Lower leg skin (tissue), 4 donors: ENCODE results near the gene BCL2L1. TPM values are rescaled to one million over a fixed set of nuclear protein-coding genes. Genes with fewer than 3 reads are reported as not detected.

Experiments
- DNase-seq, 2 donors: peaks; one replicate each; pipeline ENCODE4 v3.0.0-alpha.2; 2019; ENCODE audit warnings: low spot score in 2 of 2
- H3K4me3 ChIP-seq: fragments of 200-600 bp; sonication (generic); 2 replicates; pipeline ENCODE4 v1.5.1; 2017; ENCODE audit warnings: mild to moderate bottlenecking, low read depth; ENCODE audit not compliant: poor library complexity, severe bottlenecking
- CTCF ChIP-seq, 3 donors: fragments of 450-650 bp; IDR thresholded peaks; one replicate each; pipeline ENCODE4 v1.5.1; 2016; ENCODE audit warnings: antibody characterized with exemption in 3 of 3, mild to moderate bottlenecking in 3 of 3, moderate library complexity in 2 of 3
- POLR2A ChIP-seq, 2 donors: fragments of 450-650 bp; IDR thresholded peaks; one replicate each; pipeline ENCODE4 v1.6.1; 2016 to 2017; ENCODE audit warnings: antibody characterized with exemption in 2 of 2, mild to moderate bottlenecking in 1 of 2, moderate library complexity in 1 of 2
- WGBS, 2 donors: methylation state at CpG; one replicate each; pipeline ENCODE4 v1.1.5; 2018; 5-methylcytosine and 5-hydroxymethylcytosine counted together
- intact Hi-C: fragments of 100-400 bp; cut with DNase I; formaldehyde crosslinking; loops from one replicate; pipeline ENCODE4 v1.15.0; 2023; ENCODE audit warnings: low total_unique reads
- total RNA-seq, 4 donors: library from RNA; depleted of rRNA; stranded (reverse); fragments of >200 nt; gene quantifications; one replicate each; pipeline ENCODE4 v1.1.0, GENCODE V29; 2016

BCL2L1 gene
- total RNA-seq, 4 donors from 2014 or later, result 115 to 152 (median 125) TPM

- no peak overlapping the region for H3K4me3 ChIP-seq
- intact Hi-C loops, result no loop called here
- WGBS, 2 donors, result 63 to 68% methylated on average over 4 of the region's 4 CpGs
These were observed 28.5 kb downstream of the BCL2L1 start for GRCh38 chr20:31693987-31694661.

DNA sequence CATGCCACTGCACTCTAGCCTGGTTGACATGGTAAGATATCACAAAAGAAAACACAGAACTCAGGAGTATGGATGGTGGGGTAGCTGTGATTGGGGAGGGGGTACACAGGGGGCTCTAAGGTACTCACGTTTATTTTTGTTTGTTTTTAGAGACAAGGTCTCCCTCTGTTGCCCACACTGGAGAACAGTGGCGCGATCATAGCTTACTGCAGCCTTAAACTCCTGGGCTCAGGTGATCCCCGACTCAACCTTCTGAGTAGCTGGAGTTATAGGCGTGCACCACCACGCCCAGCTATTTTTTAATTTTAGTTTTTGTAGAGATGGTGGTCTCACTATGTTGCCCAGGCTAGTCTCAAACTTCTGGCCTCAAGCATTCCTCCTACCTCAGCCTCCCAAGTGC, 29.3 kb downstream of the BCL2L1 start:
- TF ChIP-seq POLR2A (IDR thresholded peaks at IDR 0.05) (no peak), CTCF (IDR thresholded peaks at IDR 0.05) (no peak)
- 80 to 85% methylated on average over 6 of the region's 6 CpGs for WGBS, 2 donors

More at GRCh38 chr20:31693987-31694661, 28.5 kb downstream of the BCL2L1 start:
- no peak for DNase-seq
- no peak for TF ChIP-seq POLR2A (IDR thresholded peaks at IDR 0.05)
- no peak for TF ChIP-seq CTCF (IDR thresholded peaks at IDR 0.05)

GRCh38 chr20:31691646-31692275, 30.9 kb downstream of the BCL2L1 start:
- intact Hi-C loops, result no loop called here
- no peak overlapping the region for H3K4me3 ChIP-seq
- DNase-seq, result no peak
- no peak for TF ChIP-seq POLR2A (IDR thresholded peaks at IDR 0.05)
- no peak for TF ChIP-seq CTCF (IDR thresholded peaks at IDR 0.05)
- WGBS, 2 donors, result 30 to 52% methylated on average over 1 of the region's 1 CpG

More for the DNA sequence above, 29.3 kb downstream of the BCL2L1 start:
- intact Hi-C loops, result no loop called here
- DNase-seq, result no peak
- no peak overlapping the region for H3K4me3 ChIP-seq

GRCh38 chr20:31690124-31690666, 32.5 kb downstream of the BCL2L1 start:
- TF ChIP-seq POLR2A (IDR thresholded peaks at IDR 0.05), result no peak
- no peak for TF ChIP-seq CTCF (IDR thresholded peaks at IDR 0.05)
- H3K4me3 ChIP-seq, result no peak overlapping the region
- DNase-seq, result no peak
- 65 to 76% methylated on average over 3 of the region's 3 CpGs for WGBS, 2 donors
- intact Hi-C loops, result no loop called here

DNA sequence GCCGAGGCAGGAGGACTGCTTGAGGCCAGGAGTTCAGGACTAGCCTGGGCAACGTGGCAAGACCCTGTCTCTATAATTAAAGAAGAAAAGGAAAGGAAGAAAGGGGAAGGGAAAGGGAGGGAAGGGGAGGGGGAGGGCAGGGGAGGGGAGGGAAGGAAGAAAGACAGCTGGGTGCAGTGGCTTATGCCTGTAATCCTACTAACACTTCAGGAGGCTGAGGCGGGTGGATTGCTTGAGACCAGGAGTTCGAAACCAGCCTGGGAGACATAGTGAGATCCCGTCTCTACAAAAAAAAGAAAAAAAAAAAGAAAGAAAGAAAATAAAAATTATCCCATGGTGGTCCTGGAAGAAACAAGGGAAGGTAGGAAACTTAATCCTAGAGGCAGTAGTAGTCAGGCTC, 33.5 kb downstream of the BCL2L1 start:
- DNase-seq, result no peak
- TF ChIP-seq CTCF (IDR thresholded peaks at IDR 0.05) (no peak), POLR2A (IDR thresholded peaks at IDR 0.05) (no peak)
- no peak overlapping the region for H3K4me3 ChIP-seq
- WGBS, 2 donors, result 87 to 95% methylated on average over 5 of the region's 5 CpGs
- intact Hi-C loops, result no loop called here
